IPS-15b (cell line): Measurements from ENCODE around the gene CKM.
A peak's percentile ranks its signal among the peaks of the same experiment; 100 is the strongest.
"Not testable (repeated sequence)": the region's sequence is repeated elsewhere in the genome, so short reads cannot be mapped to it uniquely, and the experiment has no call there.

Experiments
- H3K27me3 ChIP-seq: one replicate; pipeline ENCODE4 v1.6.1; 2013; ENCODE audit warnings: low read length; ENCODE audit not compliant: control insufficient read depth, insufficient read depth
- H3K36me3 ChIP-seq: one replicate; pipeline ENCODE4 v1.6.1; 2013; ENCODE audit warnings: low read length; ENCODE audit not compliant: control insufficient read depth, insufficient read depth
- H3K4me1 ChIP-seq: one replicate; pipeline ENCODE4 v1.6.1; 2013; ENCODE audit warnings: mild to moderate bottlenecking, low read length; ENCODE audit not compliant: control insufficient read depth, insufficient read depth
- H3K4me3 ChIP-seq: one replicate; pipeline ENCODE4 v1.5.1; 2013; ENCODE audit warnings: low read depth, low read length
- H3K9ac ChIP-seq: one replicate; pipeline ENCODE4 v1.6.1; 2013; ENCODE audit warnings: low read depth, mild to moderate bottlenecking, low read length
- H3K9me3 ChIP-seq: one replicate; pipeline ENCODE4 v1.6.1; 2013; ENCODE audit warnings: mild to moderate bottlenecking, low read length; ENCODE audit not compliant: control insufficient read depth, insufficient read depth

Gene CKM

DNA sequence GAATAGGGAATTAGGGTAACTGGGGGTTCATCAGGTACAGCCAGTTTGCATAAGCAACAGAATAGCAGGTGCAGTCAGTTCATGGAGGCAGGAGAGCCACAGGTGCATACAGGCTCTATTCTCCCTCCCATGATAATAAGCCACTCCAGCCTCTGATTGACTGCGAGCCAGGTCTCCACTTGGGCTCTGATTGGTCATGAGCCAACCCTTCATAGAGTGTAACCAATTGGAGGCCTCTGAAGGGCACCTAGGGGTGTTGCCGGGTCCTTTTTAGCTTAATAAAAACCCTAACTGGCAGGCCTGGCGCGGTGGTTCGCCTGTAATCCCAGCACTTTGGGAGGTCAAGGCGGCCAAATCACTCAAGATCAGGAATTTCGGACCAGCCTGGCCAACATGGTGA is 8.7 kb upstream of the CKM start:
- H3K9ac ChIP-seq: no peak overlapping the region
- peaks cover 3% of the 10 kb centered on the region for H3K27me3 ChIP-seq
- H3K36me3 ChIP-seq: peaks cover 2% of the 10 kb centered on the region
- H3K9me3 ChIP-seq: no peaks in the 10 kb centered on the region
- no peak overlapping the region for H3K4me3 ChIP-seq
- H3K4me1 ChIP-seq: no peaks in the 10 kb centered on the region

- peaks cover 7% of the 10 kb centered on the region for H3K27me3 ChIP-seq
- H3K36me3 ChIP-seq: peaks cover 2% of the 10 kb centered on the region
- no peaks in the 10 kb centered on the region for H3K9me3 ChIP-seq
- no peak overlapping the region for H3K4me3 ChIP-seq
- H3K4me1 ChIP-seq: peaks cover 2% of the 10 kb centered on the region
- H3K9ac ChIP-seq: no peak overlapping the region
These were observed 4.9 kb upstream of the CKM start for GRCh38 chr19:45327404-45328143.

DNA sequence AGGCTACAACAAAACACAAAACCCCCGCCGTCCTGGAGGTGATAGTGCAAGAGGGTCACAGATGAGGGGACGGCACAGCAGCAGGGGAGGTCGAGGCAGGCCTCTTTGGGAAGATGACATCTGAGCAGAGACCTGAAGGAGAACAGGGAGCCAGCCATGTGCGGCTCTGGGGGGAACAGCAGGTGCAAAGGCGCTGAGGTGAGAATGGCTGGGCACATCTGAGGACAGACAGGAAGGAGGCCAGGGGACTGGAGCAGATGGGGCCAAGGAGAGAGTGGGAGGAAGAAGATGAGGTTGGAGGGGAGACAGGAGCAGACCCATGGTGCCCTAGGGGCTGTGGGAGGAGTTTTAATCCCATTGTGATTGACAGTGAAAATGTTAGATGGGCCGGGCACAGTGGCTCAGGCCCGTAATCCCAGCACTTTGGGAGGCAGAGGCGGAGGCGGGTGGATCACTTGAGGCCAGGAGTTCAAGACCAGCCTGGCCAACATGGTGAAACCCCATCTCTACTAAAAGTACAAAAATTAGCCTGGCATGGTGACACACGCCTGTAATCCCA is 1.8 kb upstream of the CKM start:
- no peaks in the 10 kb centered on the region for H3K9me3 ChIP-seq
- peaks cover 7% of the 10 kb centered on the region for H3K27me3 ChIP-seq
- peaks cover 2% of the 10 kb centered on the region for H3K36me3 ChIP-seq
- H3K4me1 ChIP-seq: peaks cover 2% of the 10 kb centered on the region
- H3K4me3 ChIP-seq: peak overlapping the region; percentile 49
- H3K9ac ChIP-seq: no peak overlapping the region

DNA sequence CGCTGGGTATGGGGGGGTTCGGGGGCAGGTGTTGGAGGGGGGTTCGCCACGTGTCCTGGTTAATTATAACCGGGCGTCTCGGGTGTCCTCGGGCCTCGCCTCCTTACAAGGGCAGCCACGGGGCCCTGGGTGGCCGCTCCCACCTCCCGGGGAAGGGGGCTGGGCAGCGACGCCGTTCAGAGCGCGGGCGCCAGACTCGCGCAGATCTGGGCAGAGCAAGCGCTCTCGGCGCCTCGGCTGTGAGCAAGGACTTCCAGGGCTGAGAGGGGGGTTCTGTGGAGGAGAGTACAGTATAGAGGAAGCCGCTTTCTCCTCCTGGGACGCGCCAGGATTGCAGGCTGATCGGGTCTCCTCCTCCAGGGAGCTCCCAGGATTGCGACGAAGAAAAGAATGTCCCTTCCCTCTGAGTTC is 1.0 kb upstream of the CKM start:
- no peaks in the 10 kb centered on the region for H3K9me3 ChIP-seq
- peaks cover 7% of the 10 kb centered on the region for H3K27me3 ChIP-seq
- H3K36me3 ChIP-seq: peaks cover 2% of the 10 kb centered on the region
- peak overlapping the region; percentile 49 for H3K4me3 ChIP-seq
- H3K9ac ChIP-seq: peak overlapping the region; percentile 56
- H3K4me1 ChIP-seq: peaks cover 2% of the 10 kb centered on the region

DNA sequence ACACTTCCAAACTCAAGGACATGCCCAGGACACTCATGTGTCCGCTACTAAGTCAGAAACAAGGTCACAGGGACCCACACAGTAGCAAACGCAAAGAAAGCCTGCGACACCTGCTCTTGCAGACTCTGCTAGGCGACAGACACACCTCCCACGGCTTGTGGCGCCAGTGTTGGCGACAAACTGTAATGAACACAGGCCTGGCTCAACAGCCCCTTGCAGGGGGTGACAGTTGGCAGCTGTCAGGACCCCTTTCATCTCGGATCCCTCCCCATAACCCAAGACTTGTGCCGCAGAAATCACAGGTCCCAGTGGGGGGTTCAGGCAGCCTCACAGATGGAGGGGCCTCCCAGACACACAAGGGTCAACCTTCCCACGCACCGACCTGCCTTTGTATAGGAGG is 364 bp downstream of the CKM start:
- peaks cover 4% of the 10 kb centered on the region for H3K27me3 ChIP-seq
- H3K4me3 ChIP-seq: no peak overlapping the region
- H3K4me1 ChIP-seq: peaks cover 2% of the 10 kb centered on the region
- H3K36me3 ChIP-seq: peaks cover 2% of the 10 kb centered on the region
- no peaks in the 10 kb centered on the region for H3K9me3 ChIP-seq
- H3K9ac ChIP-seq: no peak overlapping the region

GRCh38 chr19:45321848-45322247 is 827 bp downstream of the CKM start:
- Histone ChIP-seq H3K9ac (no peak overlapping the region), H3K36me3 (peaks cover 2% of the 10 kb centered on the region), H3K27me3 (peaks cover 4% of the 10 kb centered on the region), H3K4me3 (no peak overlapping the region), H3K9me3 (no peaks in the 10 kb centered on the region), H3K4me1 (peaks cover 2% of the 10 kb centered on the region)

- Histone ChIP-seq H3K4me1 (peaks cover 2% of the 10 kb centered on the region), H3K9ac (no peak overlapping the region), H3K36me3 (no peaks in the 10 kb centered on the region), H3K4me3 (no peak overlapping the region), H3K27me3 (peaks cover 7% of the 10 kb centered on the region), H3K9me3 (no peaks in the 10 kb centered on the region)
These were observed 1.5 kb downstream of the CKM start for GRCh38 chr19:45320997-45321775.

DNA sequence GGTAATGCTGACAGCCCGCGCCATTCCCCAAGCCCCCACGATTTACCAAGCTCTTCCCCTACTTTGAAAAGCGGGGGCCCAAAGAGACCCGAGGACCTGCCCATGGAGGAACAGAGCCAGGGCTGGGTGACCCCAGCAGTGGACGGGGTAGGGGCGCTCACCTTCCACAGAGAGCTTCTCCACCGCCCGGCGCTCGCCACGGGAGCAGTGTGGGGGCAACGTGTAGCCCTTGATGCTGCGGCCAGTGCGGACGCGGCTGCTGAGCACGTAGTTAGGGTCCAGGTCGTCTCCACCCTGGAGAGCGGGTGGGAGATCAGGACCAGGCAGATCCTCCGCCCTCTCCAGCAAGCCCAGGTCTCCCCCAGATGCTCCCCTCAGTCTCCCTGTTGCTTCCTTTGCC is 7.4 kb downstream of the CKM start:
- no peak overlapping the region for H3K4me3 ChIP-seq
- no peaks in the 10 kb centered on the region for H3K36me3 ChIP-seq
- no peaks in the 10 kb centered on the region for H3K9me3 ChIP-seq
- H3K27me3 ChIP-seq: peaks cover 21% of the 10 kb centered on the region
- H3K9ac ChIP-seq: no peak overlapping the region
- H3K4me1 ChIP-seq: no peaks in the 10 kb centered on the region

GRCh38 chr19:45314708-45315245 is 7.9 kb downstream of the CKM start:
- Histone ChIP-seq H3K27me3 (peaks cover 21% of the 10 kb centered on the region), H3K4me1 (no peaks in the 10 kb centered on the region), H3K9me3 (no peaks in the 10 kb centered on the region), H3K9ac (no peak overlapping the region), H3K36me3 (no peaks in the 10 kb centered on the region), H3K4me3 (no peak overlapping the region)

GRCh38 chr19:45312285-45312684 is 10.4 kb downstream of the CKM start:
- not testable (repeated sequence) for H3K4me1 ChIP-seq, H3K4me3 ChIP-seq, H3K9ac ChIP-seq, H3K9me3 ChIP-seq, H3K36me3 ChIP-seq
- peaks cover 21% of the 10 kb centered on the region for H3K27me3 ChIP-seq

DNA sequence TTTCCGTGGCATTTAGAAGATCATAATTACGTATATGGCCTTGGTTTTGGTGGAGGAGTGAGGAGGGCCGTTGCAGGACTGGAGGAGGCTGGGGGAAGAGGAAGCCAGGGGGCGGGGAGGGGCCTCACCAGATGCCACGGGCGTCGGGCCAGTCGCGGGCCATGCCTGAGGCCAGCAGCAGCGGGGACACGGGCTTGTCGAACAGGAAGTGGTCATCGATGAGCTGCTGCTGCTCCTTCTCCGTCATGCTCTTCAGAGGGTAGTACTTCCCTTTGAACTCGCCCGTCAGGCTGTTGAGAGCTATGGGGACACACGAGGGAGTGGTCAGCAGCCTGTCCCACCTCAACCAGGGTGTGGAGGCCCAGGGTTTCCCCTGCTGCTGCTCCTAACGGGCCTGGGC is 11.1 kb downstream of the CKM start:
- no peaks in the 10 kb centered on the region for H3K9me3 ChIP-seq
- no peak overlapping the region for H3K4me3 ChIP-seq
- H3K36me3 ChIP-seq: no peaks in the 10 kb centered on the region
- H3K27me3 ChIP-seq: peaks cover 23% of the 10 kb centered on the region
- no peaks in the 10 kb centered on the region for H3K4me1 ChIP-seq
- no peak overlapping the region for H3K9ac ChIP-seq
